ENCODE results near the gene SLC22A7.

GRCh38 chr6:43286980-43287716 lies 10.9 kb upstream of the SLC22A7 start:
- TF ChIP-seq CTCF (IDR thresholded peaks at IDR 0.05) (peak in 1 of 4 experiments; percentile 18), POLR2AphosphoS5 (IDR thresholded peaks at IDR 0.05) (no peak), EP300 (IDR thresholded peaks at IDR 0.05) (no peak), POLR2A (IDR thresholded peaks at IDR 0.05) (no peak)

All from sigmoid colon (tissue), 4 donors.